ENCODE measurements around the gene FBLN5.

FBLN5 gene

GRCh38 chr14:91893669-91894068 is 53.8 kb downstream of the FBLN5 start:
- peaks cover 4% of the 10 kb centered on the region; the same call in 1 of the 2 replicates for H3K27me3 ChIP-seq (ENCODE audit: control insufficient read depth, low read length)
- no peaks in the 10 kb centered on the region for H3F3A ChIP-seq (ENCODE audit: control insufficient read depth, insufficient read depth)
- H3K4me2 ChIP-seq (ENCODE audit: low read length), result no peak overlapping the region
- no peak overlapping the region for H3K27ac ChIP-seq (ENCODE audit: low read depth, low read length)
- H3K4me3 ChIP-seq (ENCODE audit: low read length), result no peak overlapping the region
- 0 out of 2 replicates have a peak, but pooled peaks cover 6% of the 10 kb centered on the region for H3K4me1 ChIP-seq (ENCODE audit: control insufficient read depth, low read length)
- no peaks in the 10 kb centered on the region for H3K79me2 ChIP-seq (ENCODE audit: control insufficient read depth, low read length)
- H4K20me1 ChIP-seq (ENCODE audit: control insufficient read depth, insufficient read depth, low read depth, low read length), result no peaks in the 10 kb centered on the region
- TF ChIP-seq, protein P1, sequence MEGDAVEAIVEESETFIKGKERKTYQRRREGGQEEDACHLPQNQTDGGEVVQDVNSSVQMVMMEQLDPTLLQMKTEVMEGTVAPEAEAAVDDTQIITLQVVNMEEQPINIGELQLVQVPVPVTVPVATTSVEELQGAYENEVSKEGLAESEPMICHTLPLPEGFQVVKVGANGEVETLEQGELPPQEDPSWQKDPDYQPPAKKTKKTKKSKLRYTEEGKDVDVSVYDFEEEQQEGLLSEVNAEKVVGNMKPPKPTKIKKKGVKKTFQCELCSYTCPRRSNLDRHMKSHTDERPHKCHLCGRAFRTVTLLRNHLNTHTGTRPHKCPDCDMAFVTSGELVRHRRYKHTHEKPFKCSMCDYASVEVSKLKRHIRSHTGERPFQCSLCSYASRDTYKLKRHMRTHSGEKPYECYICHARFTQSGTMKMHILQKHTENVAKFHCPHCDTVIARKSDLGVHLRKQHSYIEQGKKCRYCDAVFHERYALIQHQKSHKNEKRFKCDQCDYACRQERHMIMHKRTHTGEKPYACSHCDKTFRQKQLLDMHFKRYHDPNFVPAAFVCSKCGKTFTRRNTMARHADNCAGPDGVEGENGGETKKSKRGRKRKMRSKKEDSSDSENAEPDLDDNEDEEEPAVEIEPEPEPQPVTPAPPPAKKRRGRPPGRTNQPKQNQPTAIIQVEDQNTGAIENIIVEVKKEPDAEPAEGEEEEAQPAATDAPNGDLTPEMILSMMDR (IDR thresholded peaks at IDR 0.05; ENCODE audit: low read depth, low read length, poor library complexity, severe bottlenecking), result no peak
- no peak for TF ChIP-seq EZH2phosphoT487 (IDR thresholded peaks at IDR 0.05; ENCODE audit: borderline replicate concordance, low read length)
- H3K36me3 ChIP-seq (ENCODE audit: control insufficient read depth, low read length), result no peaks in the 10 kb centered on the region
- no peaks in the 10 kb centered on the region for H3K9me2 ChIP-seq (replicated peaks; ENCODE audit: control insufficient read depth, low read length)
- no peaks in the 10 kb centered on the region for H3K9me3 ChIP-seq (ENCODE audit: control insufficient read depth, insufficient read depth, low read length)

DNA sequence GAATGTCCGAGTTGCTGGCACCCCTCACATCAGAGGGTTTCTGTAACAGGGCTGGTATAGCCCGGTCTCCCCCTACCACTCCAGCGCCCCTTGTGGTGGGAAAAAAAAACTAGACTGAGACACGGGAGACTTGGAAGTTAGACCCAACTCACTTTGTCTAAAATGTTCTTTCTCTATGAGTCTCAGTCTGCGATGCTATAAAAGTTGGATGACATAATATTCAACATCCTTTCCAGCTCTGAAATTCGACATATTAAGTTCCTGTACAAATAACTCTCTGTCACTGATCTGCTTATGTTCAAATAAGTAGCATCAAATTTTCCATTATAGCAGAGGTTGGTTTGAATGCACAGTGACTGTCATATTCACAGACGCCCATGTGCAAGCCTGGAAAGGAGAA is 54.5 kb downstream of the FBLN5 start:
- no peak for TF ChIP-seq EZH2phosphoT487 (IDR thresholded peaks at IDR 0.05; ENCODE audit: borderline replicate concordance, low read length)
- TF ChIP-seq, protein P1 (IDR thresholded peaks at IDR 0.05; ENCODE audit: low read depth, low read length, poor library complexity, severe bottlenecking), result peak; percentile 90
- no peaks in the 10 kb centered on the region for H3K9me2 ChIP-seq (replicated peaks; ENCODE audit: control insufficient read depth, low read length)
- 0 out of 2 replicates have a peak, but pooled peaks cover 6% of the 10 kb centered on the region for H3K4me1 ChIP-seq (ENCODE audit: control insufficient read depth, low read length)

DNA sequence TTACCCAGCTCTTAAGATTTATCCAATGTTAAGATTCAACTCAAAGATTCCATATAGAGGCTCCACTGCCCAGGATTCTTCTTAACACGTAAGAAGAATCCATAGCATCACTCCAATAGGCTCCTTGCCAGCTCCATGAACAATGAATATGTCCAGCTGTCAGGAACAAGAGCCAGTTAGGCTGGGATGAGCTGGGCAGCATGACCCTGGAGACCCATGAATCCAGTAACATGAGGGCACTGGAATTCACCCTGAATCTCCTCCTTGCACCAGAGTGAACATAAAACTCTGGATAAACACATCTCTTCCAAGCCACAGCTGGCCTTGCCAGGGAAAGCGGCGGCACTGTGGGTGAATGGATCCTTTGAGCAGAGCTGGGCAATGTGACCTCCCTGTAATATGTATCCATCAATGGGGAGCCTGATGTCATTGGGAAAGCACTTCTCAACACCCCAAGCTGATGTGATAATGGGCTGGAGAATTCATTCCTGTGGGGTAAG is 55.7 kb downstream of the FBLN5 start:
- Histone ChIP-seq H3K9me2 (replicated peaks; ENCODE audit: control insufficient read depth, low read length) (no peaks in the 10 kb centered on the region), H4K20me1 (ENCODE audit: control insufficient read depth, insufficient read depth, low read depth, low read length) (no peaks in the 10 kb centered on the region), H3K9me3 (ENCODE audit: control insufficient read depth, insufficient read depth, low read length) (no peaks in the 10 kb centered on the region), H3K4me1 (ENCODE audit: control insufficient read depth, low read length) (0 out of 2 replicates have a peak, but pooled peaks cover 6% of the 10 kb centered on the region), H3K36me3 (ENCODE audit: control insufficient read depth, low read length) (no peaks in the 10 kb centered on the region), H3K27ac (ENCODE audit: low read depth, low read length) (no peak overlapping the region), H3K4me3 (ENCODE audit: low read length) (no peak overlapping the region), H3K27me3 (ENCODE audit: control insufficient read depth, low read length) (peaks cover 4% of the 10 kb centered on the region; the same call in 1 of the 2 replicates), H3K79me2 (ENCODE audit: control insufficient read depth, low read length) (no peaks in the 10 kb centered on the region), H3K4me2 (ENCODE audit: low read length) (no peak overlapping the region), H3F3A (ENCODE audit: control insufficient read depth, insufficient read depth) (no peaks in the 10 kb centered on the region)
- TF ChIP-seq, protein P1 (IDR thresholded peaks at IDR 0.05; ENCODE audit: low read depth, low read length, poor library complexity, severe bottlenecking), result no peak
- no peak for TF ChIP-seq EZH2phosphoT487 (IDR thresholded peaks at IDR 0.05; ENCODE audit: borderline replicate concordance, low read length)

More for the DNA sequence above, 54.5 kb downstream of the FBLN5 start:
- H3K27me3 ChIP-seq (ENCODE audit: control insufficient read depth, low read length), result peaks cover 4% of the 10 kb centered on the region; the same call in 1 of the 2 replicates
- no peaks in the 10 kb centered on the region for H4K20me1 ChIP-seq (ENCODE audit: control insufficient read depth, insufficient read depth, low read depth, low read length)
- no peak overlapping the region for H3K4me3 ChIP-seq (ENCODE audit: low read length)
- no peaks in the 10 kb centered on the region for H3K9me3 ChIP-seq (ENCODE audit: control insufficient read depth, insufficient read depth, low read length)
- no peaks in the 10 kb centered on the region for H3F3A ChIP-seq (ENCODE audit: control insufficient read depth, insufficient read depth)
- no peaks in the 10 kb centered on the region for H3K36me3 ChIP-seq (ENCODE audit: control insufficient read depth, low read length)
- H3K79me2 ChIP-seq (ENCODE audit: control insufficient read depth, low read length), result no peaks in the 10 kb centered on the region
- H3K27ac ChIP-seq (ENCODE audit: low read depth, low read length), result no peak overlapping the region
- peak overlapping the region; percentile 22; the same call in 1 of the 2 replicates for H3K4me2 ChIP-seq (ENCODE audit: low read length)
